Trophoblast cell (in vitro differentiated cells and primary cell): ENCODE measurements around the gene DGKH.

ENCODE experiments used
- DNase-seq, 2 donors: peaks; one replicate each; pipeline ENCODE4 v3.0.0-alpha.2; 2016
- H2AFZ ChIP-seq: 2 replicates; pipeline ENCODE4 v1.6.1; 2013; ENCODE audit warnings: low read length, moderate library complexity, mild to moderate bottlenecking; ENCODE audit not compliant: insufficient read depth, poor library complexity
- H2AK5ac ChIP-seq: 2 replicates; pipeline ENCODE4 v1.6.1; 2013; ENCODE audit warnings: mild to moderate bottlenecking, low read length
- H2BK120ac ChIP-seq: 2 replicates; pipeline ENCODE4 v1.6.1; 2013; ENCODE audit warnings: low read length, mild to moderate bottlenecking, moderate library complexity; ENCODE audit not compliant: insufficient read depth, poor library complexity
- H2BK12ac ChIP-seq: 2 replicates; pipeline ENCODE4 v1.6.1; 2013; ENCODE audit warnings: mild to moderate bottlenecking, low read length, moderate library complexity
- H2BK5ac ChIP-seq: 2 replicates; pipeline ENCODE4 v1.6.1; 2013; ENCODE audit warnings: low read length, low read depth, moderate library complexity, mild to moderate bottlenecking; ENCODE audit not compliant: poor library complexity
- H3K14ac ChIP-seq: 2 replicates; pipeline ENCODE4 v1.6.1; 2013; ENCODE audit warnings: mild to moderate bottlenecking, low read length
- H3K18ac ChIP-seq: 2 replicates; pipeline ENCODE4 v1.6.1; 2013; ENCODE audit warnings: mild to moderate bottlenecking, low read length
- H3K23ac ChIP-seq: 2 replicates; pipeline ENCODE4 v1.6.1; 2013; ENCODE audit warnings: low read length
- H3K27ac ChIP-seq: 2 replicates; pipeline ENCODE4 v1.5.1; 2013; ENCODE audit warnings: low read depth, mild to moderate bottlenecking, inconsistent platforms, low read length, moderate library complexity
- H3K27me3 ChIP-seq: 2 replicates; pipeline ENCODE4 v1.6.1; 2013; ENCODE audit warnings: inconsistent platforms, mild to moderate bottlenecking, low read length, moderate library complexity; ENCODE audit not compliant: insufficient read depth
- H3K36me3 ChIP-seq, 2 experiments: 1 replicate in 1 of 2; 2 replicates in 1 of 2; pipeline ENCODE4 v1.6.1; 2013; ENCODE audit warnings: low read length in 2 of 2, mild to moderate bottlenecking in 2 of 2, moderate library complexity in 1 of 2; ENCODE audit not compliant: insufficient read depth in 2 of 2, control insufficient read depth in 1 of 2
- H3K4ac ChIP-seq: 2 replicates; pipeline ENCODE4 v1.6.1; 2013; ENCODE audit warnings: low read depth, mild to moderate bottlenecking, low read length, moderate library complexity
- H3K4me1 ChIP-seq, 2 experiments: 1 replicate in 1 of 2; 2 replicates in 1 of 2; pipeline ENCODE4 v1.6.1; 2013; ENCODE audit warnings: low read length in 2 of 2, mild to moderate bottlenecking in 2 of 2, moderate library complexity in 1 of 2; ENCODE audit not compliant: insufficient read depth in 2 of 2, control insufficient read depth in 1 of 2
- H3K4me2 ChIP-seq: 2 replicates; pipeline ENCODE4 v1.6.1; 2013; ENCODE audit warnings: inconsistent platforms, mild to moderate bottlenecking, low read length, moderate library complexity
- H3K4me3 ChIP-seq: 2 replicates; pipeline ENCODE4 v1.5.1; 2013; ENCODE audit warnings: mild to moderate bottlenecking, low read depth, low read length, inconsistent platforms
- H3K79me1 ChIP-seq: one replicate; pipeline ENCODE4 v1.6.1; 2013; ENCODE audit warnings: low read length
- H3K79me2 ChIP-seq: 2 replicates; pipeline ENCODE4 v1.6.1; 2013; ENCODE audit warnings: low read length, mild to moderate bottlenecking; ENCODE audit not compliant: control insufficient read depth, insufficient read depth, poor library complexity
- H3K9ac ChIP-seq: 2 replicates; pipeline ENCODE4 v1.6.1; 2013; ENCODE audit warnings: mild to moderate bottlenecking, low read length
- H3K9me3 ChIP-seq: 2 replicates; pipeline ENCODE4 v1.6.1; 2013; ENCODE audit warnings: low read depth, mild to moderate bottlenecking, control low read depth, inconsistent platforms, low read length; ENCODE audit not compliant: insufficient read depth
- H4K12ac ChIP-seq: 2 replicates; pipeline ENCODE4 v1.6.1; 2013; ENCODE audit warnings: low read depth, mild to moderate bottlenecking, low read length, moderate library complexity
- H4K8ac ChIP-seq: 2 replicates; pipeline ENCODE4 v1.6.1; 2013; ENCODE audit warnings: low read depth, mild to moderate bottlenecking, low read length, moderate library complexity
- H4K91ac ChIP-seq: one replicate; pipeline ENCODE4 v1.6.1; 2013; ENCODE audit warnings: low read depth, mild to moderate bottlenecking, low read length, moderate library complexity
- WGBS: extraction: QIAGEN DNeasy Blood & Tissue Kit; methylation state at CpG from one replicate; pipeline ENCODE4 v1.1.7; 2013; ENCODE audit warnings: missing lambda C conversion rate; ENCODE audit not compliant: insufficient read length, insufficient coverage; ENCODE audit errors: extremely low coverage; 5-methylcytosine and 5-hydroxymethylcytosine counted together

Gene DGKH

GRCh38 chr13:42041011-42041683 is 7.3 kb upstream of the DGKH start:
- no peak overlapping the region for H3K4ac ChIP-seq
- H3K79me2 ChIP-seq = peaks cover 3% of the 10 kb centered on the region
- H3K4me2 ChIP-seq = peak overlapping the region; percentile 97
- H3K9me3 ChIP-seq = no peaks in the 10 kb centered on the region
- DNase-seq = peak; percentile 46 to 55
- no peak overlapping the region for H2AK5ac ChIP-seq
- H3K9ac ChIP-seq = peak overlapping the region; percentile 54
- no peak overlapping the region for H2BK12ac ChIP-seq
- peak overlapping the region; percentile 20 for H2AFZ ChIP-seq
- no CpG with 5 or more reads among the region's 58 CpGs for WGBS
- H3K27me3 ChIP-seq = no peaks in the 10 kb centered on the region
- H3K4me3 ChIP-seq = peak overlapping the region; percentile 86
- no peak overlapping the region for H2BK5ac ChIP-seq
- peak overlapping the region; percentile 12 for H3K18ac ChIP-seq
- H3K14ac ChIP-seq = peak overlapping the region; percentile 4
- peaks cover 2% of the 10 kb centered on the region in 2 experiments for H3K4me1 ChIP-seq
- peaks cover 8% of the 10 kb centered on the region for H3K79me1 ChIP-seq
- H3K23ac ChIP-seq = no peak overlapping the region
- no peak overlapping the region for H4K8ac ChIP-seq
- peak overlapping the region; percentile 20 for H4K91ac ChIP-seq
- H2BK120ac ChIP-seq = no peak overlapping the region
- no peak overlapping the region for H4K12ac ChIP-seq
- H3K27ac ChIP-seq = no peak overlapping the region
- no peaks in the 10 kb centered on the region for H3K36me3 ChIP-seq

DNA sequence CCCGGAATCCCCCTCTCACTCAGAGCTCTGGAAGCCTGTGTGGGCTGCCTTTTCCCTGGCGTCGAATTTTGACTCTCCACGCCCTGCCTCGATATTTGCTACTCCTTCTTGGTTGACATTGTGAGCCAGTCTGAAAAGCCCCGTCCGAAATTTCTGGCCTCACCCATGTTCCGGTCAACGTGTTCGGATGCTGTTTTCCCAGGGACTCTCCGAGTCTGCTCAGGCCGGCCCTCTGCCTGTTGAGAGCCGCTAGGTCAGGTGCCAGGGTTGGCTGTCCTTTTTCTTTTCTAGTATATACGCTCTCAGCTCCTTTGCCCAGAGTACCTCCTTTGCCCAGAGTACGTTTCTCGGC is 6.8 kb upstream of the DGKH start:
- Histone ChIP-seq H3K27ac (no peak overlapping the region), H3K27me3 (no peaks in the 10 kb centered on the region), H2BK120ac (no peak overlapping the region), H4K12ac (no peak overlapping the region), H3K79me1 (peaks cover 8% of the 10 kb centered on the region), H4K8ac (no peak overlapping the region), H3K79me2 (peaks cover 3% of the 10 kb centered on the region), H3K4me2 (peak overlapping the region; percentile 97), H3K9me3 (no peaks in the 10 kb centered on the region), H3K9ac (no peak overlapping the region), H2BK12ac (no peak overlapping the region), H3K4me3 (peak overlapping the region; percentile 86), H3K18ac (no peak overlapping the region), H3K4me1 (peaks cover 2% of the 10 kb centered on the region in 2 experiments), H4K91ac (no peak overlapping the region), H3K23ac (no peak overlapping the region), H3K36me3 (no peaks in the 10 kb centered on the region), H3K14ac (no peak overlapping the region), H2AFZ (no peak overlapping the region), H3K4ac (no peak overlapping the region), H2AK5ac (no peak overlapping the region), H2BK5ac (no peak overlapping the region)
- DNase-seq = peak; percentile 53 to 62
- WGBS = no CpG with 5 or more reads among the region's 16 CpGs

DNA sequence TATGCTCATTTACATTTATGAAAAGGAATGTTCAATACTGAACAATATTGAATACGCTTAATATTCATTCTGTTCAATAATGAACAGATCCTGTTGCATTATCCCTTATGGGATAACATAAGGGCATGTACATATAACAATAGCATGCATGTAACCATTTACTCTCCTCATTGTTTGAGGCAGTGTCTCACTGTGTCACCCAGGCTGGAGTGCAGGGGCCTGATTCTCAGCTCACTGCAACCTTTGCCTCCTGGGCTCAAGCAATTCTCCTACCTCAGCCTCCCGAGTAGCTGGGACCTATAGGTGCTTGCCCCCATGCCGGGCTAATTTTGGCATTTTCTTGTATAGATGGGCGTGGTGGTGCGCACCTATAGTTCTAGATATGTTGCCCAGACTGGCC is 4.8 kb upstream of the DGKH start:
- Histone ChIP-seq H3K9me3 (no peaks in the 10 kb centered on the region), H3K27ac (no peak overlapping the region), H3K4me1 (peaks cover 2 to 5% of the 10 kb centered on the region in 2 experiments), H4K8ac (no peak overlapping the region), H3K36me3 (no peaks in the 10 kb centered on the region), H2AK5ac (no peak overlapping the region), H3K4me2 (no peak overlapping the region), H4K12ac (no peak overlapping the region), H4K91ac (no peak overlapping the region), H3K4ac (no peak overlapping the region), H2BK12ac (no peak overlapping the region), H3K23ac (no peak overlapping the region), H2BK120ac (no peak overlapping the region), H2BK5ac (no peak overlapping the region), H3K14ac (no peak overlapping the region), H3K4me3 (no peak overlapping the region), H3K27me3 (no peaks in the 10 kb centered on the region), H2AFZ (no peak overlapping the region), H3K79me2 (peaks cover 11% of the 10 kb centered on the region), H3K9ac (no peak overlapping the region), H3K18ac (no peak overlapping the region), H3K79me1 (peaks cover 17% of the 10 kb centered on the region)
- no peak for DNase-seq
- WGBS = no CpG with 5 or more reads among the region's 5 CpGs

DNA sequence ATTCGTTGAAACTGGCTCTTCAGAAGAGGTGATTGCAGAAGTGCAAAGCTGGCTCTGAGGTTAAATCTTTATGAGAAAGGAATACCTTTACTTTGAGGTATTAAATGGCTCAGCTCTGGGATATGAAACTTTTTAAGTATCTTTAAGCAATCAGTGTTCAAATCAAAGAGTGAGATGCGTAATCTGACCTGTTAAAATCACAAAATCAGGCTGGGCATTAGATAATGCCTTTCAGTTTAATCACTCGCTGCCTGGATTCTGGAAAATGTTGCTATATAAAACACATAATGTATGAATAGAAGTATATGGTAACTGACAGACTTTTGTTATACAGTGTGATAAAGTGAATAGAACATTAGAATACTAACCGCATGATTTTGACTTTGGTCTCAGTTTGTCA is 2.0 kb upstream of the DGKH start:
- Histone ChIP-seq H4K8ac (no peak overlapping the region), H3K18ac (no peak overlapping the region), H2AK5ac (no peak overlapping the region), H4K12ac (no peak overlapping the region), H3K4ac (no peak overlapping the region), H2BK5ac (no peak overlapping the region), H2BK120ac (no peak overlapping the region), H3K14ac (no peak overlapping the region), H3K79me1 (peaks cover 14% of the 10 kb centered on the region), H3K4me1 (peaks cover 0 to 8% of the 10 kb centered on the region in 2 experiments), H3K79me2 (peaks cover 8% of the 10 kb centered on the region), H2BK12ac (no peak overlapping the region), H3K4me3 (no peak overlapping the region), H3K4me2 (no peak overlapping the region), H3K9me3 (no peaks in the 10 kb centered on the region), H3K27me3 (no peaks in the 10 kb centered on the region), H2AFZ (no peak overlapping the region), H3K23ac (no peak overlapping the region), H3K36me3 (no peaks in the 10 kb centered on the region), H3K27ac (no peak overlapping the region), H3K9ac (no peak overlapping the region), H4K91ac (no peak overlapping the region)
- DNase-seq = peak in 1 of 2 donors; percentile 28
- WGBS = no CpG with 5 or more reads among the region's 4 CpGs
